Measurements from ENCODE around the gene IP6K1. TPM values are rescaled to one million over a fixed set of nuclear protein-coding genes. Genes with fewer than 3 reads are reported as not detected.
"Not testable (repeated sequence)": the region's sequence is repeated elsewhere in the genome, so short reads cannot be mapped to it uniquely, and the experiment has no call there.

IP6K1 gene
- total RNA-seq, 1 donor from 2014 or later, result 32.0 TPM

DNA sequence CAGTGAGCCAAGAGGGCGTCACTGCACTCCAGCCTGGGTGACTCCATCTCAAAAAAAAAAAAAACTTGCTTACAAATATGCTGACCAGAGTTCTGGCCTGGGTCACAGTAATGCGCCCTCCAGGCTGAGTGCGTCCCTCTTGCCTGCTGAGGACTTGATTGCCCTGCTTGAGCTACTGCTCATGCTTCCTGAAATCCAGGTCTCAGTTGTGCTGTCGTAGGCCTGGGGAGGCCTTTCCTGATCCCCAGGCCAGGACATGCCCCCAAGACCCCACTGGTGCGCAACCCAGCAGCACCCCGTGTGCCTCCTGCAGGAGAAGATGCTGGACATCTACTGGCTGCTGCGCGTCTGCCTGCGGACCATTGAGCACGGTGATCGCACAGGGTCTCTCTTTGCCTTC lies 74.2 kb downstream of the IP6K1 start:
- DNase-seq (ENCODE audit: low spot score), result no peak

DNA sequence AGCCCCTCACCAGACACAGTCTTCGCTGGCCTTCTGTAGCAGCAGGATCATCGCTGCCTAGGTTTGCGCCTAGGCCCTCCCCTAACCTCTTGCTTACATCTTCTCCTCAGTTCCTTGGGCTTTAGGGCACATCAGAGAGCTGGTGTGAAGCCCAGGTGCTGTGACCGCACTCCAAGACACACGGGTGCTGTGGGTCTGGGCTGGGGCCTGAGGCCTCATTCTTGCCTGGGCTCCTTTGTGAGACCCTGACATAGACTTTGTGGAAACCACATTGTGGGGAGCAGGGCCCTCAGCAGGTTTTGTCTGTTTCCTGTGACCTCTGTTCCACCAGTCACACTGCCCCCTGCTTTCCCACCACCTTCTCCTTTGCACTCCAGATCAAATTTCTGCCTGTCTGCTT lies 74.9 kb downstream of the IP6K1 start:
- no peak for DNase-seq (ENCODE audit: low spot score)

DNA sequence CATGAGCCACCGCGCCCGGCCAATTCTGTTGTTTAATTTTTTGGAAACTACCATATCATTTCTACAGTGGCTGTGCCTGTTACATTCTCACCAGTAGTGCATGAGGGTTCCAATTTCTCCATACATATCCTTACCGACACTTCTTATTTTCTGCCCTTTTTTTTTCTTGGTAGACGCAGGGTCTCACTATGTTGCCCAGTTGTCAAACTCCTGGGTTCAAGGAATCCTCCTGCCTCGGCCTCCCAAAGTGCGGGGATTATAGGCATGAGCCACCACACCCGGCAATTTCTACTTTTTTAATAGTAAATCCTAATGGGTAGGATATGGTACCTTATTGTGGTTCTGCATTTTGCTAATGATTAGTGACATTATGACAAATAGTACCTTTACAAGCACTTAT lies 76.5 kb downstream of the IP6K1 start:
- no peak for DNase-seq (ENCODE audit: low spot score)

DNA sequence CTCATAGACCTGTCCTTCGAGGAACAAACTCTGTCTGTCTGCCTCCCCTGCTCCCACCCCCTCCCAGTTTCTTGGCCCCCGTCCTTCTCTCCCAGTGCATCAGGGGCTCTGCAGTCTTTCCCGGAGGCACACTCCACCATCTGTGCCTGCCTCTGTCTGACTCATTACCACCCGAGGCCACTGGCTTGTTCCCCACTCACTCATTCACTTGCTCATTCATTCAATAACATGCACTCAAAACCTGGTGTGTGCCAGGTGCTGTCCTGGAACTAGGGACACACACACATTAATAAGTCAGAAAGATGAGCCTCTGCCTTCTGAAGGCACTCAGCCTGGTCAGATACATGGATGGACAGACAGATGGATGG lies 79.2 kb downstream of the IP6K1 start:
- no peak for DNase-seq (ENCODE audit: low spot score)

DNA sequence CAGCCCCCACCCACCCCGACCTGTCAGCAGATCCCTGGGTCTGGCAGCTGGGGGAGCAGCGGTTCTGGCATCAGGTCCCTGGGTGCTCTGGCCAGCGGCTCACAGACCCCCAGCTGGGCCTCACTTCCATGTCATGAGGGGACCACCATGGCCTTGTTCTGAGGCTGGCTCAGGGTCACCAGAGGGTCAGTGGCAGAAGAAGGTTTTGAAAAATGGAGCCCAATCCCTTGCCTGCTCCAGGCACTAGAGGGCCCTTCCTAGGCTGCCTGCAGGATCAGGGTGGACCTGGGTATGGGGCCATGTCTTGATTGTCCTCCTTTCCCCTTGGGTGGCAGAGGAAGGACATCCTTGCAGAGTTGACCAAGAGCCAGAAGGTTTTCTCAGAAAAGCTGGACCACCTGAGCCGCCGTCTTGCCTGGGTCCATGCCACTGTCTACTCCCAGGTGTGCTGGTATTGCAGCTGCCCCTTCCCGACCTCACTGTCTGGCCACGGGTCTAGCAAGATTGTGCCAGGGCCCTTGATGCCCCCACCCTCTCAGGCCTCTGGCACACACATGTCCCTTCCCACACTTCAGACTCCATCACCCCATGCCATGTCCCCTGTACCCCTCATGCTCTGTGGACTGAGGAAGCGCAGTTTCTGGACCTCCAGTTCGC lies 79.8 kb downstream of the IP6K1 start:
- no peak for DNase-seq (ENCODE audit: low spot score)

DNA sequence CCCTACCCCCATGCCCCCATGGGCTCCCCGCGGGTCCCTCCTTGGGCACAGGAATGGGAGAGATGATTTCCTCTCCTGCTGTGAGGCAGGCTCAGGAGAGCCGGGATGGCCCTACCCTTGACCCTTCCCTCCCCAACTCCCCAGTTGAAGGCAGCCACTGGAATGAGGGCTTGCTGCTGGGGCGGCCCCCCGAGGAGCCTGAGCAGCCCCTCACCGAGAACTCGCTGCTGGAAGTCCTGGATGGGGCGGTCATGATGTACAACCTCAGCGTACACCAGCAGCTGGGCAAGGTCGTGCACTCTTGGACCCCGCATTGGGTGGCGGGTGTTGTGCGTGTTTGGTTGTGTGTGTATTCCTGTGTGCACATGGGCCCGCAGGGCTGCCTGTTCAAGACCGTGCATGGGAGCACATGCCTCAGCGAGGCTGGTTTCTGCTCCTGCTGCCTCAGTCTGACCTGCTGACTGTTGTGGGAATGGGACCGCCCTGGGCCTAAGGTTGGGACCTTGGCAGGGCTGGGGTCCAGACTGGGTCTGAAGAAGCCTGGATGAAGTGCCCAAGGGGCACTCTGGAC lies 80.9 kb downstream of the IP6K1 start:
- DNase-seq (ENCODE audit: low spot score), result no peak

DNA sequence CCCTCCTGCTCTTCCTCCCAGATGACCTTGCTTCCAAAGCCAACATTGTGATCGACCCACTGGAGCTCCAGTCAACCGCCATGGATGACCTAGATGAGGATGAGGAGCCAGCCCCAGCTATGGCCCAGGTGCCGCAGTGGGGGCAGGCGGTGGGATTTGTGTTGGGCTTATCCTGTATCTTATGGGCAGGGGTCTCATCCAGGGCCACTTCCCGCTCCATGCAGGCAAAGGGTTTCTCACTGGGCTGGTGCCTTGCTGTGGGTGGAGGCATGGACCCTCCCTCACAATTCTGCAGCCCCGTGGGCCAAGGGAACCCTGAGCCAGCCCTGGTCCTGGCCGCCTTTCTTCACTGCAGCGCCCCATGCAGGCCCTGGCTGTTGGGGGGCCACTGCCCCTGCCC lies 81.7 kb downstream of the IP6K1 start:
- DNase-seq (ENCODE audit: low spot score), result no peak

DNA sequence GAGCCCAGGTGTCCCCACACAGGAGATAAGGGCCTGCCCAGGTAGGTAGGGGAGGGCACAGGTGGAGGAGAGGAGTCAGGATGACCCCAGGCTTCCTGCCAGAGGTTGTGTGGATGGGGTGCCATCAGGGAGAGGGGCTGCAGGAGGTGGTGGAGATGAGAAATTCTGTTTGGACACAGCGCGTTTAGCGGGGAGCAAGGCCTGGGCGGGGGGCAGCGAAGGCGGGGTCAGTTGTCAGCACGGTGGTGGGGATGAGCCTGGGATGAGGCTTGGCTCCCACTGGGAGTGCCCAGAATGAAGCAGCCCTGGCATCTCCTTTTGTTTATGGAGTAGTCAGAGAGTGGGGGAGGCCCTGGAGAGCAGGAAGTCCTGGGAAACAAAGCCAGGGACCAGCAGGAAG lies 82.4 kb downstream of the IP6K1 start:
- no peak for DNase-seq (ENCODE audit: low spot score)

DNA sequence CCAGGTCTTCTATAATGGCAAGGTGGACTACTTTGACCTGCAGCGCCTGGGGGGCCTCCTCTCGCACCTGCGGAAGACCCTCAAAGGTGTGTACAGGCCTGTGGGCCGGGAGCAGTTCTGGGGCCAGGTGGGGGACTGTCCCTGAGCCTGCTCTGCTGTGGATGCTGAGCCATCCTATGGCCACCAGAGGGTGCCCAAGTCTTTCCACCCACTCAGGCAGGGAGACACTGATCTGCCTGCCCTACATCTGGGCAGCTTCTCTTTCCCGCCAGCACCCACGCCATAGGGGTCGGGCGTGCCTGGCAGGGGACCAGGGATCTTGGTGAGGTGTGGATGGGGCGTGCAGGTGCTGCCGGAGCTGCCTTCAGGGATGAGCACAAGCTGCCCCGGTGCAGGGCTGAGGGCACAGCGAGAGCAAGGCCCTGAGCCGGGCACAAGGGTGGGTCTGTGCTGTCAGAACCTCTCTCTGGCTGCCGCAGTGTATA lies 82.9 kb downstream of the IP6K1 start:
- DNase-seq (ENCODE audit: low spot score), result no peak

DNA sequence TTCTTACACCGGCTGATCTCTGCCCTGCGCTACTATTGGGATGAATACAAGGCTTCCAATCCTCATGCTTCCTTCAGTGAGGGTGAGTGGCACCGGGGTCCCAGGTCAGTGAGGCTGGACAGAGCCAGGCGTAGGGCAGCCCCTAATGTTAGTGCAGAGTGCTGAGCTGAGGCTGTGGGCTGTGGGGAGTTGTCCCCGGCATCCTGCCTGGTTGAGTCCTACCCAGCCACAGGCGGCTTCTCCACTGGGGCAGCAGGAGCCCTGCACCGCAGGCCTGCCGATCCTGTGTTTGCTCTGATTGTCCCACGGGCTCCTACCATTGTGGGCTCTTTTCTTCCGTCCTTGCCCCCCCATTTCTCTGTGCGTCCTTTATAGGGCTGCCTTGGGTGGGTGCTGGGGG lies 83.7 kb downstream of the IP6K1 start:
- no peak for DNase-seq (ENCODE audit: low spot score)

DNA sequence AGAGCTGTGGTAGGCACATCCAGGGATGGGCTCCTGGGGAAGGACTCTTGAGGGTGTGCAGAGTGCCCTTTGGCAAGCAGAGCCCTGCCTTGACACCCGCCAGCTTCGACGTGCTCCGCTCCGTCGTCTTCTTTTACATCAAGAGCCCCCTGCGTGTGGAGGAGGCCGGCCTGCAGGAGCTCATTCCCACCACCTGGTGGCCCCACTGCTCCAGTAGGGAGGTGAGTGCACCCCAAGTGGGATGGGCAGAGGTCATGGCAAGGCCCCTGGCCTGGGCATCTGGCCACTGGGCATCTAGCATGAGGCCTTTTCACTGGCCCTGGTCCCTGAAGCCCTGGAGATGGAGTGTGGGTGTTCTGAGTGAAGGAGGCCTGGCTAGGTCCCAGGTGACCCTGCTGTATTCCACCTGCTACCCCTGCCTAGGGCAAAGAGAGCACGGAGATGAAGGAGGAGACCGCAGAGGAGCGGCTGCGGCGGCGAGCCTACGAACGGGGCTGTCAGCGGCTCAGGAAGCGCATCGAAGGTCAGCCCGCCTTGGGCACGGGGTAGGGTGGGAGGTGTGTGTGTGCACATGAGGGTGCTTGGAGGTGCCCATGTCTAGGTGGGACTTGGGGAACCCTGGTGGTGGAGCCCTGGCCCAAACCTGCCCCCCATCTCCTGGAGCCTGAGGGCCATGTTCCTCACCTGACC lies 84.8 kb downstream of the IP6K1 start:
- no peak for DNase-seq (ENCODE audit: low spot score)

DNA sequence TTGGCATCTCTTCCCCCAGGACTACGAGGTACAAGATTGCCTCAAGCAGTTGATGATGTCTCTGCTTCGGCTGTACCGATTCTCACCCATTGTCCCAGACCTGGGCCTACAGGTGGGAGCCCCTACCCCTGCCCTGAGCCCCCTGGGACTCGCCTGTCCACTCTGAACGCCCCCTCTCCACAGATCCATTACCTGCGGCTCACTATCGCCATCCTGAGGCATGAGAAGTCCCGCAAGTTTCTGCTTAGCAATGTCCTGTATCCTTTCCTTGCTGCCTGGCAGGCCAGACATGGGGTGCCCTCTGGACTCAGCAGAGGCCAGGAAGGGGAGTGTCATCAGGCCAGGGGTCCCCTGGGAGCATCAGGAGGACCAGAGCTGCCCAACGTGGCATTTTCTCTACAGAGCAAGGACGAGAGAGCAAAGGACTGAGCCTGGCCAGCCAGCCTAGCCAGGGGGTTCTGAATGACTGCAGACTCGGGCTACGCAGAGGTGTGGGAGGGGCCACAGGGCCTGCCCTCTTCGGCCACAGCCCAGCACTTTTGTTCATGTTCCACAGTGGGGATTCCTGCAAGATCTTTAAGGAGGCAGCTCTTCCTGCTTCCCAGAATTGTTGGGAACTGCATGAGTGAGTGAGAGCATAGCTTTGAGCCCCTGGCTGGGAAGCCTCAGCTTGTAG lies 85.8 kb downstream of the IP6K1 start:
- DNase-seq (ENCODE audit: low spot score), result no peak

DNA sequence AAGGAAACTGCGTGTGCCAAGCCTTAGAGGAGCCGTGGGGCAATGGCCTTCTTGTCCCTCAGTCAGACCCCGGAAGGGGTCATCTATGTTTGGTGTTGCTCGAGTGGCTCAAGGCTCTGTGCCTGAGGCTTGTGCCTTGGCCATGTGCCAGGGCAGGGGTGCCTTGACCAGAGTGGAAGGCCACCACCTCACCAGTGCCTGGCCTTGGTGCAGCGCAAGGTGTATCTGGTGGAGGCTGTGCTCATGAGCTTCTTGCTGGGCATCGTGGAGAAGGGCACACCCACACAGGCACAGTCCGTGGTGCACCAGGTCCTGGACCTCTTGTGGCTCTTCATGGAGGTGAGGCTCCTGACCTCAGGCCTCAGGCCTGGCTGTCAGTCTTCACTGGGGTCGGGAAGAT lies 86.3 kb downstream of the IP6K1 start:
- DNase-seq (ENCODE audit: low spot score), result no peak

DNA sequence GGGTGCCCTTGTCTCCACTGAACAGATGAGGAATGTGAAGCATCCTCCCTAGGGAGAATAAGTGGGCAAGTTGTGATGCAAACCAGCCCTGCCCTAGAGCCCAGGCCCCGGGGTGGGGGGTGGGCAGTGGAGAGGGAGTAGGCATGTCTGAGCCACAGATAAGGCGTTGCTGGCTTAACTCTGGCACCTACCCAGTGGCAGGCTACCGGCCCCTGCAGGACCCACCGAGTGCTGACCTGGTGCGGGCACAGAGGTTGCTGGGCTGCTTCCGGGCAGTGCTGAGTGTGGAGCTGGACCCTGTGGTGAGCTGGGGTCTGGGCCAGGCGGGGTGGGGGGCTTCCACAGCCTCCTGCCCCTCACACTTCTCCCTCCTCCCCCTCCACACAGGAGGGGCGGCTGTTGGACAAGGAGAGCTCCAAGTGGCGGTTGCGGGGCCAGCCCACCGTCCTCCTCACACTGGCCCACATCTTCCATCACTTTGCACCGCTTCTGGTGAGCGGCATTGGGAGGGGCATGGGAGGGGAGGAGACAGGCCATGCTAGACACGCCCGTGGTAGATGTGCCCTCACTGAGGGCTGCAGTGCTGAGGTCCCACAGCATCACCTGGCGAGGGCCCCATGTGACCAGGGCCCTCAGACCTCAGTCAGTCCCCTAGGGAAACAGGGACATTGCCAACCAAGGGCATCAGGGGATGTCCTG lies 86.9 kb downstream of the IP6K1 start:
- no peak for DNase-seq (ENCODE audit: low spot score)

DNA sequence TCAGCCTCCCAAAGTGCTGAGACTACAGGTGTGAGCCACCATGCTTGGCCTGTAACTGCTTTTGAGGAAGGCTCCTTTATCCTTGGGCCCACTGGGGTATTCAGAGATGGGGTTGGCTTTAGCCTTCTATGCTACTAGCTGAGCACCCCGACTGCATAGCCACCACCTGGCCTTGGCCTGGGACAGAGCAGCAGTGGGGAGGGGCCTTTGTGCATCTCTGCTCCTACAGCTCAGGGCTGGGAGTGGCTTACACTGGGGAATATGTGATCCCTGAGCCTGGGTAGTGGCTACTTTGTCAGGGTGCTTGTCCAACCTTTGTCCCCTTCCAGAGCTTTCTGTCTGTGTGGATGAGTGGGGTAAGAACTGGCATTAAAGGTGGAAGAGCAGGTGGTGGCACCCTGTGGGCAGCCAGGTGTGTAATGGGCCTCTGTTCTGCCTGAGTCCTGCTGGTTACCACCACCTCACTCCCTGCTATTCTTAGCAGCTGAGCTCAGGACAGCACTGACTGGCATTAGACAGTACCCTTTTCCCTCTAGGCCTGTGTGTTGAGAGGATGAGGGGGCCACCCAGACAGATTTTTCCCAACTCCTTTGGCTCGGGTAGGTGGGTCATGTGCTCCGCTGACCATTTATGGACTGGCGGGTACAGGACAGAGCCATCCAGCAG lies 90.9 kb downstream of the IP6K1 start:
- DNase-seq (ENCODE audit: low spot score), result not testable (repeated sequence)

DNA sequence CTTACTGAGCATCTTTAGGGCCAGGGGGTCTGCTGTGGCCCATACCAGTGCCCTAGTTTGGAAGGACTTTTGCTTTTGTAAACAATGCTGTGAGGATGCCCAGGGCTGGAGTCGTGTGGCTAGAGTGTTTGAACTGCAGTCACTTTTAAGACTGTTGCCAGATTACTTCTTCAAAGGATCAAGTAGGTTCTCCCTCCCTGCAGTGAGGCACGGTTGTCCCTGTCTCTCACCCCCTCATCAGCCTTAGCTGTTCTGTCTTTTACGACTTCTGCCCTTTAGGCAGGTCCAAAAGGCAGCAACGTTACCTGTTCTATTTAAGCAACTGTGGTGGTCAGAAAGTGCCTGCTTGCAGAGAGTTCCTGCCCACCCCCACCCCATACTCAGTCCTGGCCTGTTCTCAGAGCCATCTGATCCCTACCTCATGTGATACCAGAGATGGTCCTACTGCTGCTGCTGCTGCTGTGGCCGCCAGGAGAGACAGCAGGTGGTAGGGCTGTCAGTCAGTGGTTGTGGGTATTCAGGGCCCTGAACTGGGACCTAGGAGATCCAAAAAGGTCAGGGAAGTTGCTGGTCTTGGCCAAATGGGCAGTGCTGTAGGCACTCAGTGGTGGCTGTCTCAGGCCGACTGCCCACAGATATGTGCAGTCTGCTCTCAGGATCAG lies 91.8 kb downstream of the IP6K1 start:
- DNase-seq (ENCODE audit: low spot score), result not testable (repeated sequence)

DNA sequence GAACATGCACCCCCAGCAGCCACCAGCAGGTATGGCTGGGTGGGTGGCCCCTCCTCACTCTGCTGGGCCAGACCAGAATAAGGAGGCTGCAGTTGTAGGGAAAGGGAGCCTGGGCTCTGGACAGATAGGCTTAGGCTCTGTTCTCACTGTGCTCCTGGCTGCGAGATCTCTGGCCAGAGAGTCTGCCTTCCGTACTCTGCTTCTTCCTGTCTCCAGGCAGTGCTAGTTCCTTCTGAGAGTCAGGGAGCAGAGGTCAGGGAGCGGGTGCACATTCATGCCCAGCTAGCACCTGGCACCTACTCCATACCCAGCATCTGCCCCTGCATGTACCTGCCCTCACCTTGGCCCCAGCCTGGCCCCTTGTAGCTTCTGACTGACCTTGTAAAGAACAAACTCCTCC lies 94.9 kb downstream of the IP6K1 start:
- not testable (repeated sequence) for DNase-seq (ENCODE audit: low spot score)

DNA sequence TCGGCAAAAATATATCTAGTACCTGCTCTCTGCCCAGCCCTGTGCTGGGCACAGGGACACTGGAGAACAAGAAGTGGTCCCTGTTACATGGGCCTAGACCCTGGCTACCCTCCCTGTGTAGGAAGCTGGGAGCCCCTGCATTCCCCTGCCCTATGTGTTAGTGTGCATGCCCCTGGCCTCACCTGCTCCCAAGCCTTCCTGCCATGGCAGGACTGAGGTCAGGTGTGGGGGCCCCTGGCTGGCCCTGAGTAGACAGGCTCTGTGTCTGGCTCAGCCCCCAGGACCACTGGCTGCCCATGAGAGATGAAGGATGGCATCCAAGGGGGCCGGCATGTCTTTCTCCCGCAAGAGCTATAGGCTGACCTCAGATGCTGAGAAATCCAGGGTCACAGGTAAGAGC lies 95.5 kb downstream of the IP6K1 start:
- DNase-seq (ENCODE audit: low spot score), result not testable (repeated sequence)

DNA sequence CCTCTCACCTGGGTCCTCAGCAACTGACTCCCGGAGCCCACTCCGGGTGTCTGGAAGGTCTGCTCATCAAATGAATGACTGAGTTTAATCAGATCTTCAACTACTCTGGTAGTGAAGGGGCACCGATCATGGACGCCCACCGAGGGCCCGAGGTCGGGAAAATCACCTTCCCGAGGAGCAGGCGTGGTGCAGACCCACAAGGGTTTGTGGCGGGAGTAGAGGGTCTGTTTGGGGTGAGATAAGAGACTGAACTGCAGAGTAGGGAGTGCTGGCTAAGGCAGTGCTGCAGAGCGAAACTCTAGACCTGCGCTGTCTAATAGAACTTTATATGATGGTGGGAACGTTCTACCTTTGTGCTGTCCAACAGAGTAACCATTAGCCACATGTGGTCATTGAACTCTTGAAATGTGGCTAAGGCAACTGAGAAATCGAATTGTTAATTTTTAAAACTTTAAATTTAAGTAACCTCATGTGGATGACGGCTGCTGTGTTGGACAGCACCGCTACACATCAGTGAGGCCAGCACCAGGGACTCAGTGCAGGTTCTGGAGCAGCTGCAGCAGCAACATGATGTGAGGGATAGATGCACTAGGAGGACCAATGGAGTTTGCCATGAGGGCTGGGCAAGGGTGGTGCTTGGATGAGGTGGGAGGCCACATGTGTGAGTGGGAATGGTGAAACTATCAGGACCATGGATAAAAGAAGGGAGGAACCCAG lies 96.3 kb downstream of the IP6K1 start:
- DNase-seq (ENCODE audit: low spot score), result not testable (repeated sequence)

All from ureter (tissue), 1 donor.